ENCODE measurements around the gene PPP1R3G. TPM values are rescaled to one million over a fixed set of nuclear protein-coding genes. Genes with fewer than 3 reads are reported as not detected.

The PPP1R3G gene
- total RNA-seq, 1 donor from 2014 or later, result 2.5 TPM

DNA sequence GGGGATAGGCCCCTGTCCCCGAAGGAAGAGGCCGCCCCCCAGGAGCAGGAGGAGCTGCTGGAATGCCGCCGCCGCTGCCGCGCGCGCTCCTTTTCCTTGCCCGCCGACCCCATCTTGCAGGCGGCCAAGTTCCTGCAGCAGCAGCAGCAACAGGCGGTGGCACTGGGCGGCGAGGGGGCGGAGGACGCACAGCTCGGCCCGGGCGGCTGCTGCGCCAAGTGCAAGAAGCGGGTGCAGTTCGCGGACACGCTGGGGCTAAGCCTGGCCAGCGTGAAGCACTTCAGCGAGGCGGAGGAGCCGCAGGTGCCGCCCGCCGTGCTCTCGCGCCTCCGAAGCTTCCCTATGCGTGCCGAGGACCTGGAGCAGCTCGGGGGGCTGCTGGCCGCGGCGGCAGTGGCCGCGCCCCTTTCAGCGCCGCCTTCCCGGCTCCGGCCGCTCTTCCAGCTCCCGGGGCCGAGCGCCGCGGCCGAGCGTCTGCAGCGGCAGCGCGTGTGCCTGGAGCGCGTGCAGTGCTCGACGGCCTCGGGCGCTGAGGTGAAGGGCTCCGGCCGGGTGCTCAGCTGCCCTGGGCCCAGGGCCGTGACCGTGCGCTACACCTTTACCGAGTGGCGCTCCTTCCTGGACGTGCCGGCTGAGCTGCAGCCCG, 630 bp downstream of the PPP1R3G start:
- no peak for DNase-seq (ENCODE audit: low read depth)
- H3K4me3 ChIP-seq (ENCODE audit: low read depth, low read length), result peak overlapping the region; percentile 62
- TF ChIP-seq, protein P1, sequence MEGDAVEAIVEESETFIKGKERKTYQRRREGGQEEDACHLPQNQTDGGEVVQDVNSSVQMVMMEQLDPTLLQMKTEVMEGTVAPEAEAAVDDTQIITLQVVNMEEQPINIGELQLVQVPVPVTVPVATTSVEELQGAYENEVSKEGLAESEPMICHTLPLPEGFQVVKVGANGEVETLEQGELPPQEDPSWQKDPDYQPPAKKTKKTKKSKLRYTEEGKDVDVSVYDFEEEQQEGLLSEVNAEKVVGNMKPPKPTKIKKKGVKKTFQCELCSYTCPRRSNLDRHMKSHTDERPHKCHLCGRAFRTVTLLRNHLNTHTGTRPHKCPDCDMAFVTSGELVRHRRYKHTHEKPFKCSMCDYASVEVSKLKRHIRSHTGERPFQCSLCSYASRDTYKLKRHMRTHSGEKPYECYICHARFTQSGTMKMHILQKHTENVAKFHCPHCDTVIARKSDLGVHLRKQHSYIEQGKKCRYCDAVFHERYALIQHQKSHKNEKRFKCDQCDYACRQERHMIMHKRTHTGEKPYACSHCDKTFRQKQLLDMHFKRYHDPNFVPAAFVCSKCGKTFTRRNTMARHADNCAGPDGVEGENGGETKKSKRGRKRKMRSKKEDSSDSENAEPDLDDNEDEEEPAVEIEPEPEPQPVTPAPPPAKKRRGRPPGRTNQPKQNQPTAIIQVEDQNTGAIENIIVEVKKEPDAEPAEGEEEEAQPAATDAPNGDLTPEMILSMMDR (conservative IDR thresholded peaks at IDR 0.05; ENCODE audit: low read depth, low read length), result no peak

DNA sequence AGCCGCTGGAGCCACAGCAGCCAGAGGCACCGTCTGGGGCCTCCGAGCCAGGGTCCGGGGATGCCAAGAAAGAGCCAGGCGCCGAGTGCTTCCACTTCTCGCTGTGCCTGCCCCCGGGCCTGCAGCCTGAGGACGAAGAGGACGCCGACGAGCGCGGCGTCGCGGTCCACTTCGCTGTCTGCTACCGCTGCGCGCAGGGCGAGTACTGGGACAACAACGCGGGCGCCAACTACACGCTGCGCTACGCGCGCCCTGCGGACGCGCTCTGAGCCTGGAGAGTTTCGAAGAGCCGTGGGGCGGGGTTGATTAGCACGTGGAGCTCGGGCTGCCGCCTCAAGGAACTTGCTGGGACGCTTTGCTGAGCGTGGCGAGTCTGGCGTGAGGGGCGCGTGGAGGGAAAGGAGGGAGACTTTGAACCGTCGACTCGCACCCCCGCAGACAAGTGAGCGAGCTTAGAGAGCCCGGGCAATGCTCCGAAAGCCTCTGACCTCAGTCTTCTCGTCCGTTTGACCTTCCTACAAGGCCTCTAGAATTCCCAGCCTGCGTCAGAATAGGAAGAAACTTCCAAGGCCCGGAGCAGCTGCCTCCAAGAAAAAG, 1.3 kb downstream of the PPP1R3G start:
- peak overlapping the region; percentile 62 for H3K4me3 ChIP-seq (ENCODE audit: low read depth, low read length)
- no peak for DNase-seq (ENCODE audit: low read depth)

DNA sequence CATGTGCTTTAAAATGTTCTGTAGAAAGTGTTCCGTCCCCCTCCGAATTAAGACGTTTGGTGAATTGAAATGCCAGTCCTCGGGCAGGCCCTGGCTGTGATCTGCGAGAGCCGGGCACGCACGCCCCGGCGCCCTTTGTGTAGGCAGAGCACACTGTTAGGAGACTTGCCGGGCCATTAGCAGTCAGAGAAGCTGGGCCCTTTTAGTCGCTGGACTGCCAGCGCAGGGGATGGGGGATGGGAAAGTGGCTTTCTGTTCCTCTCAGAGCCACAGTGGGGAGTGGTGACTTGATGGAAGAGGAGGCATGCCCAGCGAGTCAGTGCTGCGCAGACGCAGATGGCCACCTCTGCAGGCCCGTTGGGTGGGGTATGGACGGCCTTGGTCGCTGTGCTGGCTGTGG, 2.2 kb downstream of the PPP1R3G start:
- H3K4me3 ChIP-seq (ENCODE audit: low read depth, low read length), result no peak overlapping the region
- TF ChIP-seq, protein P1 (conservative IDR thresholded peaks at IDR 0.05; ENCODE audit: low read depth, low read length), result no peak
- DNase-seq (ENCODE audit: low read depth), result no peak

More for the DNA sequence above, 1.3 kb downstream of the PPP1R3G start:
- TF ChIP-seq, protein P1 (conservative IDR thresholded peaks at IDR 0.05; ENCODE audit: low read depth, low read length), result no peak

DNA sequence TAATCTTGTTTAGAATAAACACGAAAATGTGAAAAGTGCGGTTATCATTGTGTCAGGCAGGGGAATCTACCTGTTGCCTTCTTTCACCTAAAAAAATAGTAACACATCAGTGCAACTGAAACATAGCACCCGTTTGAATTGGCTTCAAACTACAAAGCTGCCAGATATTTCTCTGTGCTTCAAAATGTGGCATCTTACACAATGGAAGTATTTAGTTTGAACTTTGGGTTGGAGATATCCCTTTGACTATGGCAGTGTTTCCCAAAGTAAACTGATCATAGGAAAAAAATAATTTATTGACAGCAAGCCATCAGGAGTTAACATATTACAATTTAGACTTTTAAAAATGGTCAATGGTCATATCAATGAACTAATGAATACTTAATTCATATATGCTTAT, 3.6 kb downstream of the PPP1R3G start:
- TF ChIP-seq, protein P1 (conservative IDR thresholded peaks at IDR 0.05; ENCODE audit: low read depth, low read length), result no peak

DNA sequence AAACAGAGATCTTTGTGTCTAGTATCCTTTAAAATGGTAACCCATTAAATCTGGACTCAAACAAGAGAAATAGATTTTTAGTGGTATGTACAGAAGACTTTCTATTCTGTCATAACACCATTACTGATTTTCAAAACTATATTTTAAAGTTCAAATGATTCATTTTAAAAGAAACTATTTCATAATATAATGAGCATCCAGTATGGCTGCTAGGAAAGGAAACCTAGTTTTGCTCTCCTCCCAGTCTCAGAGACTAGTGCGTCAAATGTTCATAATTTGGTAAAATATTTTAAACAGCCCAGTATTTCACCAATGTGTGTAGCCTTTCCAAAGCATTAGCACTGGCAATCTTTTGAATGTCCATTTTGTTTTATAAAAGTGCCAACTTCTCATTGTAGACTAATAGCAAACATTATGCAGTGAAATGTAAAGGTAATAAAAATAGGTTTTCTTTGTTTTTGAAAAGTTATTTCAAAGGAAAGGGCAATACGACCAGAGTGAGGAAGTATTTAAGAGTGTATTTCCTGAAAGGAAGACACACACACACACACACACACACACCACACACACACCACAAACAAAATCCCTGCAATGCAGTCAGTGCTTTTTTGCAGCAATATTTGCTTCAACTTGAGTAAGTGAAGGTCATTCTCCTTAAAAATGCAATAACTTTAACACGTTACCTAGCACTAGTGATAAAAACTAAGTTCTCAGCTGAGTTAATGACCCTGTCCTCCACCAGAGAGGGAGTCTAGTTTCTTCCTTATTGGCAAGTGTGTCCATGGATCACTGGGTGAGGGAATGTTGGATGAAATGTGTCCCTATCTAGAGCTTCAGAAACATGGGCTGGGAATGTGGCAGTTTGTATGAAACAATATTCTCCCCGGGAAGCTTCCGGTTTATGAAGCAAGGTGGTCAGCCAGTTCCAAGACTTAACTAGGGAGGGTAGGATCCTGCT, 4.6 kb downstream of the PPP1R3G start:
- DNase-seq (ENCODE audit: low read depth), result no peak

More for the DNA sequence above, 3.6 kb downstream of the PPP1R3G start:
- H3K4me3 ChIP-seq (ENCODE audit: low read depth, low read length), result no peak overlapping the region
- no peak for DNase-seq (ENCODE audit: low read depth)

DNA sequence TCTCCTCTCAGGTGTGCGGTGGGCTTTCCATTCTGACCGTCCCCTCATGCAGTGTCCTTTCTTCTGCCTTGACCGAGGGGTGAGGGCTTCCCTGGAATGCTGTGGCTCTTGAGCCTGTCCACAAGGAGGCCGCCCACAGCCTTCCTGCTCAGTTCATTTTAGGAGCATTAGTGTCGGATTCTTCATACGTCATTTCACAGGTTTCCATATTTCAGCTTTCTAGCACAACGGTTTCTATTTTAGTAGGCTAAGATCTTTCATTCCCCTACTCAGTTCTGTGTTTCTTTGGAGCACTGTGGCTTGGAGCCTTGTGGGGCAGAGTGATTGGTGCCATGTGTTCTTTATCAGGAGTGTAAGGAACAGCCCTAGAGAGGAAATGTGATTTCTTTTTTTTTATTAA, 5.5 kb downstream of the PPP1R3G start:
- TF ChIP-seq, protein P1 (conservative IDR thresholded peaks at IDR 0.05; ENCODE audit: low read depth, low read length), result peak; percentile 5
- no peak overlapping the region for H3K4me3 ChIP-seq (ENCODE audit: low read depth, low read length)
- DNase-seq (ENCODE audit: low read depth), result no peak

More for the DNA sequence above, 4.6 kb downstream of the PPP1R3G start:
- TF ChIP-seq, protein P1 (conservative IDR thresholded peaks at IDR 0.05; ENCODE audit: low read depth, low read length), result no peak
- no peak overlapping the region for H3K4me3 ChIP-seq (ENCODE audit: low read depth, low read length)

Measured in epithelial cell of proximal tubule (primary cell).